Measurements from ENCODE around the gene SLFN12L. TPM values are rescaled to one million over a fixed set of nuclear protein-coding genes. Genes with fewer than 3 reads are reported as not detected.

The SLFN12L gene
- total and polyA plus RNA-seq, 10 of the 15 experiments (the other 5 are each of a cell fraction or from before 2014, with no cell fraction given) = 1.0 to 21.3 (median 9.4) TPM

DNA sequence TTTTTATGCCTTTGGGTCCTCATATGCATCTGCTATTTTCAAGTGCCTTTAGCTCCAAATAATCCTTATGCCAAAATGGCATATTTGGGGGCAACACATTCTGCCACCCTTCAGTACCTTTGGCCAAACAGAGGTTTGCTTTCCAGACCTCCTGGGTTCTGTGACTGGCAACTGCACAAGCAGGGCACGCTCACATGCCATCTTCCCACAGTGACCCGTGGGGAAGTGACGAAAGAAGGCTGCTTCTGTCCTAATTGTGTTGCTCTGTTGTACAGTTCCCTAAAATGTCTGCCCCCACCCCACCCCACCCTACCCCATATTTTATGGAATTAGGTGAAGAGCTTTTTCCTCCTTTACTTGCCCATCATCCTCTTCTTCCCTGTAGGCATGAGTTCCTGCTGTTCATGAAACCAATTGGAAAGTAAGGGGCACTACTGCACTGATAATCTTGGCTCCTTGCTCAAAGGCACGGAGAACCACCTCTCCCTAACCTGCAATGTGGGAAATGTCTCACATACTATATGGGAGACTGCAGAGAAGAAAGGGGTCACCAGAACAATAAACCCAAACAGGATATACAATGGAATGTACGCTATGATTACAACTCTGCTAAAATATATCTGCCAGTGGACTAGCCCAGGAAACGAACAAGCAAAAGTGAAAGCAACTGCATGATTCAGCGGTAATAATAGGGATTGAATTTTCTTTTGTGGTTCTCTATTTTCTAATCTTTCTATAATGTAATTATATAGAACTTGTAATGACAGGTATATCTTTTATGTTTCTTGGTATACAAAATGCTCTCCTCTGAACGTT, 3.3 kb upstream of the SLFN12L start (continued):
- TF ChIP-seq, protein P1, sequence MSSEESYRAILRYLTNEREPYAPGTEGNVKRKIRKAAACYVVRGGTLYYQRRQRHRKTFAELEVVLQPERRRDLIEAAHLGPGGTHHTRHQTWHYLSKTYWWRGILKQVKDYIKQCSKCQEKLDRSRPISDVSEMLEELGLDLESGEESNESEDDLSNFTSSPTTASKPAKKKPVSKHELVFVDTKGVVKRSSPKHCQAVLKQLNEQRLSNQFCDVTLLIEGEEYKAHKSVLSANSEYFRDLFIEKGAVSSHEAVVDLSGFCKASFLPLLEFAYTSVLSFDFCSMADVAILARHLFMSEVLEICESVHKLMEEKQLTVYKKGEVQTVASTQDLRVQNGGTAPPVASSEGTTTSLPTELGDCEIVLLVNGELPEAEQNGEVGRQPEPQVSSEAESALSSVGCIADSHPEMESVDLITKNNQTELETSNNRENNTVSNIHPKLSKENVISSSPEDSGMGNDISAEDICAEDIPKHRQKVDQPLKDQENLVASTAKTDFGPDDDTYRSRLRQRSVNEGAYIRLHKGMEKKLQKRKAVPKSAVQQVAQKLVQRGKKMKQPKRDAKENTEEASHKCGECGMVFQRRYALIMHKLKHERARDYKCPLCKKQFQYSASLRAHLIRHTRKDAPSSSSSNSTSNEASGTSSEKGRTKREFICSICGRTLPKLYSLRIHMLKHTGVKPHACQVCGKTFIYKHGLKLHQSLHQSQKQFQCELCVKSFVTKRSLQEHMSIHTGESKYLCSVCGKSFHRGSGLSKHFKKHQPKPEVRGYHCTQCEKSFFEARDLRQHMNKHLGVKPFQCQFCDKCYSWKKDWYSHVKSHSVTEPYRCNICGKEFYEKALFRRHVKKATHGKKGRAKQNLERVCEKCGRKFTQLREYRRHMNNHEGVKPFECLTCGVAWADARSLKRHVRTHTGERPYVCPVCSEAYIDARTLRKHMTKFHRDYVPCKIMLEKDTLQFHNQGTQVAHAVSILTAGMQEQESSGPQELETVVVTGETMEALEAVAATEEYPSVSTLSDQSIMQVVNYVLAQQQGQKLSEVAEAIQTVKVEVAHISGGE (CRISPR knock-in tag; IDR thresholded peaks at IDR 0.05) = no peak
- TF ChIP-seq, protein P2, sequence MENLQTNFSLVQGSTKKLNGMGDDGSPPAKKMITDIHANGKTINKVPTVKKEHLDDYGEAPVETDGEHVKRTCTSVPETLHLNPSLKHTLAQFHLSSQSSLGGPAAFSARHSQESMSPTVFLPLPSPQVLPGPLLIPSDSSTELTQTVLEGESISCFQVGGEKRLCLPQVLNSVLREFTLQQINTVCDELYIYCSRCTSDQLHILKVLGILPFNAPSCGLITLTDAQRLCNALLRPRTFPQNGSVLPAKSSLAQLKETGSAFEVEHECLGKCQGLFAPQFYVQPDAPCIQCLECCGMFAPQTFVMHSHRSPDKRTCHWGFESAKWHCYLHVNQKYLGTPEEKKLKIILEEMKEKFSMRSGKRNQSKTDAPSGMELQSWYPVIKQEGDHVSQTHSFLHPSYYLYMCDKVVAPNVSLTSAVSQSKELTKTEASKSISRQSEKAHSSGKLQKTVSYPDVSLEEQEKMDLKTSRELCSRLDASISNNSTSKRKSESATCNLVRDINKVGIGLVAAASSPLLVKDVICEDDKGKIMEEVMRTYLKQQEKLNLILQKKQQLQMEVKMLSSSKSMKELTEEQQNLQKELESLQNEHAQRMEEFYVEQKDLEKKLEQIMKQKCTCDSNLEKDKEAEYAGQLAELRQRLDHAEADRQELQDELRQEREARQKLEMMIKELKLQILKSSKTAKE (IDR thresholded peaks at IDR 0.05; ENCODE audit: low read depth, poor library complexity, severe bottlenecking) = no peak
- no peak for TF ChIP-seq ZBTB33 (IDR thresholded peaks at IDR 0.05)
- no peak for TF ChIP-seq TARDBP (IDR thresholded peaks at IDR 0.05; ENCODE audit: borderline replicate concordance)
- TF ChIP-seq CREM (IDR thresholded peaks at IDR 0.05; ENCODE audit: low read depth) = peak; percentile 28; the same call in 1 of the 2 replicates
- TF ChIP-seq ZSCAN29 (IDR thresholded peaks at IDR 0.05) = no peak
- no peak for TF ChIP-seq ZNF384 (IDR thresholded peaks at IDR 0.05; ENCODE audit: borderline replicate concordance, low read depth, low read length)
- TF ChIP-seq NFIC (IDR thresholded peaks at IDR 0.05; ENCODE audit: low read depth, low read length) = no peak
- no peak for TF ChIP-seq USF1 (IDR thresholded peaks at IDR 0.05; ENCODE audit: borderline replicate concordance, extremely low read length, insufficient read depth, low read depth, low read length)
- no peak for TF ChIP-seq SUPT20H (IDR thresholded peaks at IDR 0.05; ENCODE audit: borderline replicate concordance, control insufficient read depth, low read depth, low read length)
- TF ChIP-seq SIN3A (IDR thresholded peaks at IDR 0.05; ENCODE audit: low read depth, low read length) = no peak
- TF ChIP-seq, protein P3, sequence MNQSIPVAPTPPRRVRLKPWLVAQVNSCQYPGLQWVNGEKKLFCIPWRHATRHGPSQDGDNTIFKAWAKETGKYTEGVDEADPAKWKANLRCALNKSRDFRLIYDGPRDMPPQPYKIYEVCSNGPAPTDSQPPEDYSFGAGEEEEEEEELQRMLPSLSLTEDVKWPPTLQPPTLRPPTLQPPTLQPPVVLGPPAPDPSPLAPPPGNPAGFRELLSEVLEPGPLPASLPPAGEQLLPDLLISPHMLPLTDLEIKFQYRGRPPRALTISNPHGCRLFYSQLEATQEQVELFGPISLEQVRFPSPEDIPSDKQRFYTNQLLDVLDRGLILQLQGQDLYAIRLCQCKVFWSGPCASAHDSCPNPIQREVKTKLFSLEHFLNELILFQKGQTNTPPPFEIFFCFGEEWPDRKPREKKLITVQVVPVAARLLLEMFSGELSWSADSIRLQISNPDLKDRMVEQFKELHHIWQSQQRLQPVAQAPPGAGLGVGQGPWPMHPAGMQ (IDR thresholded peaks at IDR 0.05; ENCODE audit: borderline replicate concordance) = no peak
- TF ChIP-seq, protein P4, sequence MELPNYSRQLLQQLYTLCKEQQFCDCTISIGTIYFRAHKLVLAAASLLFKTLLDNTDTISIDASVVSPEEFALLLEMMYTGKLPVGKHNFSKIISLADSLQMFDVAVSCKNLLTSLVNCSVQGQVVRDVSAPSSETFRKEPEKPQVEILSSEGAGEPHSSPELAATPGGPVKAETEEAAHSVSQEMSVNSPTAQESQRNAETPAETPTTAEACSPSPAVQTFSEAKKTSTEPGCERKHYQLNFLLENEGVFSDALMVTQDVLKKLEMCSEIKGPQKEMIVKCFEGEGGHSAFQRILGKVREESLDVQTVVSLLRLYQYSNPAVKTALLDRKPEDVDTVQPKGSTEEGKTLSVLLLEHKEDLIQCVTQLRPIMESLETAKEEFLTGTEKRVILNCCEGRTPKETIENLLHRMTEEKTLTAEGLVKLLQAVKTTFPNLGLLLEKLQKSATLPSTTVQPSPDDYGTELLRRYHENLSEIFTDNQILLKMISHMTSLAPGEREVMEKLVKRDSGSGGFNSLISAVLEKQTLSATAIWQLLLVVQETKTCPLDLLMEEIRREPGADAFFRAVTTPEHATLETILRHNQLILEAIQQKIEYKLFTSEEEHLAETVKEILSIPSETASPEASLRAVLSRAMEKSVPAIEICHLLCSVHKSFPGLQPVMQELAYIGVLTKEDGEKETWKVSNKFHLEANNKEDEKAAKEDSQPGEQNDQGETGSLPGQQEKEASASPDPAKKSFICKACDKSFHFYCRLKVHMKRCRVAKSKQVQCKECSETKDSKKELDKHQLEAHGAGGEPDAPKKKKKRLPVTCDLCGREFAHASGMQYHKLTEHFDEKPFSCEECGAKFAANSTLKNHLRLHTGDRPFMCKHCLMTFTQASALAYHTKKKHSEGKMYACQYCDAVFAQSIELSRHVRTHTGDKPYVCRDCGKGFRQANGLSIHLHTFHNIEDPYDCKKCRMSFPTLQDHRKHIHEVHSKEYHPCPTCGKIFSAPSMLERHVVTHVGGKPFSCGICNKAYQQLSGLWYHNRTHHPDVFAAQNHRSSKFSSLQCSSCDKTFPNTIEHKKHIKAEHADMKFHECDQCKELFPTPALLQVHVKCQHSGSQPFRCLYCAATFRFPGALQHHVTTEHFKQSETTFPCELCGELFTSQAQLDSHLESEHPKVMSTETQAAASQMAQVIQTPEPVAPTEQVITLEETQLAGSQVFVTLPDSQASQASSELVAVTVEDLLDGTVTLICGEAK (IDR thresholded peaks at IDR 0.05; ENCODE audit: borderline replicate concordance) = no peak

All from GM12878 (cell line).